Lower lobe of right lung (tissue), 2 donors: ENCODE results near the gene EFTUD2. TPM values are rescaled to one million over a fixed set of nuclear protein-coding genes. Genes with fewer than 3 reads are reported as not detected.

Experiments
- ATAC-seq, 2 donors: fragments of 200-7000 bp; cut with Tn5 transposase; one replicate each; pipeline ENCODE4 v1.9.1; 2020 to 2022; ENCODE audit warnings: mild to moderate bottlenecking in 2 of 2, moderate library complexity in 2 of 2
- DNase-seq: peaks from one replicate; pipeline ENCODE4 v3.0.0-alpha.2; 2020
- H3K27ac ChIP-seq: fragments of 200-600 bp; one replicate; pipeline ENCODE4 v1.8.0; 2022
- H3K27me3 ChIP-seq: fragments of 200-600 bp; one replicate; pipeline ENCODE4 v1.8.0; 2022; ENCODE audit warnings: low read depth
- H3K36me3 ChIP-seq: fragments of 200-600 bp; one replicate; pipeline ENCODE4 v1.8.0; 2022; ENCODE audit warnings: mild to moderate bottlenecking
- H3K4me1 ChIP-seq: fragments of 200-600 bp; one replicate; pipeline ENCODE4 v1.8.0; 2022
- H3K4me3 ChIP-seq: fragments of 200-600 bp; one replicate; pipeline ENCODE4 v1.8.0; 2022; ENCODE audit warnings: mild to moderate bottlenecking
- H3K9me3 ChIP-seq: fragments of 200-600 bp; one replicate; pipeline ENCODE4 v1.8.0; 2022
- CTCF ChIP-seq: fragments of 200-600 bp; IDR thresholded peaks from one replicate; pipeline ENCODE4 v1.8.0; 2022; ENCODE audit warnings: antibody characterized with exemption, mild to moderate bottlenecking
- intact Hi-C: fragments of 100-400 bp; cut with DNase I; formaldehyde crosslinking; loops from one replicate; pipeline ENCODE4 v1.11.0; 2022
- total RNA-seq: library from RNA; stranded (reverse); fragmentation: NEBNext Ultra II Directional; extraction: Animal tissue kit (Norgen Biotek cat#: 25700); gene quantifications from one replicate; pipeline ENCODE4 v1.2.1, GENCODE V29; 2021
- donor health status: DM: no; HTN: yes; CAD: no; lungs with severe emphysema.

The EFTUD2 gene
- total RNA-seq, 1 donor from 2014 or later = 108 TPM

GRCh38 chr17:44877121-44877520 lies 22.1 kb downstream of the EFTUD2 start:
- Histone ChIP-seq H3K4me1 (no peaks in the 10 kb centered on the region), H3K27me3 (no peaks in the 10 kb centered on the region), H3K9me3 (no peaks in the 10 kb centered on the region), H3K36me3 (peaks cover 96% of the 10 kb centered on the region), H3K27ac (no peak overlapping the region), H3K4me3 (no peak overlapping the region)
- TF ChIP-seq CTCF = no peak
- DNase-seq (no peak), ATAC-seq (no peak)
- intact Hi-C loops = no loop called here

GRCh38 chr17:44875761-44876160 lies 23.5 kb downstream of the EFTUD2 start:
- H3K27ac ChIP-seq = no peak overlapping the region
- H3K9me3 ChIP-seq = no peaks in the 10 kb centered on the region
- no peak overlapping the region for H3K4me3 ChIP-seq
- peaks cover 96% of the 10 kb centered on the region for H3K36me3 ChIP-seq
- H3K27me3 ChIP-seq = no peaks in the 10 kb centered on the region
- ATAC-seq = no peak
- DNase-seq = no peak
- no peak for TF ChIP-seq CTCF
- intact Hi-C loops = no loop called here
- no peaks in the 10 kb centered on the region for H3K4me1 ChIP-seq

- no peak overlapping the region for H3K4me3 ChIP-seq
- H3K36me3 ChIP-seq = peaks cover 96% of the 10 kb centered on the region
- intact Hi-C loops = no loop called here
- no peaks in the 10 kb centered on the region for H3K9me3 ChIP-seq
- peak in 1 of 2 donors; percentile 50 for ATAC-seq
- TF ChIP-seq CTCF = no peak
- H3K27me3 ChIP-seq = no peaks in the 10 kb centered on the region
- H3K27ac ChIP-seq = no peak overlapping the region
- DNase-seq = no peak
- H3K4me1 ChIP-seq = no peaks in the 10 kb centered on the region
Observed at GRCh38 chr17:44872131-44872768, 27.0 kb downstream of the EFTUD2 start.

- Histone ChIP-seq H3K27me3 (no peaks in the 10 kb centered on the region), H3K4me3 (no peak overlapping the region), H3K9me3 (no peaks in the 10 kb centered on the region), H3K36me3 (peaks cover 97% of the 10 kb centered on the region), H3K27ac (no peak overlapping the region), H3K4me1 (no peaks in the 10 kb centered on the region)
- DNase-seq (no peak), ATAC-seq (no peak)
- no peak for TF ChIP-seq CTCF
- intact Hi-C loops = no loop called here
Observed at GRCh38 chr17:44871556-44871955, 27.7 kb downstream of the EFTUD2 start.

GRCh38 chr17:44867841-44868240 lies 31.4 kb downstream of the EFTUD2 start:
- Histone ChIP-seq H3K4me3 (no peak overlapping the region), H3K4me1 (no peaks in the 10 kb centered on the region), H3K27me3 (no peaks in the 10 kb centered on the region), H3K9me3 (no peaks in the 10 kb centered on the region), H3K36me3 (peaks cover 98% of the 10 kb centered on the region), H3K27ac (no peak overlapping the region)
- DNase-seq (no peak), ATAC-seq (no peak)
- intact Hi-C loops = loop anchor here (5.0 kb wide), 1 partner anchor 91 kb away; no protein-coding TSS in a partner anchor
- no peak for TF ChIP-seq CTCF
